Naive thymus-derived CD4-positive, alpha-beta T cell (primary cell): ENCODE data around the gene COIL. TPM values are rescaled to one million over a fixed set of nuclear protein-coding genes. Genes with fewer than 3 reads are reported as not detected.
"Not testable (repeated sequence)": the region's sequence is repeated elsewhere in the genome, so short reads cannot be mapped to it uniquely, and the experiment has no call there.

ENCODE experiments used
- ATAC-seq: fragments of 150-1000 bp; cut with Tn5 transposase; 2 replicates; pipeline ENCODE4 v1.10.0; 2021; ENCODE audit warnings: mild to moderate bottlenecking, moderate library complexity
- CTCF ChIA-PET: fragments of 350-600 bp; sonication (Branson Sonifier 250); formaldehyde crosslinking; loops from one replicate; lab custom pipeline; 2021; ENCODE audit warnings: antibody characterized with exemption; lab: Charles Lee
- POLR2A ChIA-PET: fragments of 350-600 bp; sonication (Branson Sonifier 250); formaldehyde crosslinking; loops from one replicate; lab custom pipeline; 2021; ENCODE audit warnings: antibody characterized with exemption, inconsistent platforms; lab: Charles Lee
- DNase-seq, 9 donors: peaks; one replicate each; pipeline versions ENCODE4 v3.0.0 to v3.0.0-alpha.2; 2020 to 2022; ENCODE audit warnings: mixed read lengths in 1 of 9
- H3K27ac ChIP-seq: one replicate; pipeline ENCODE4 v1.7.0; 2013; ENCODE audit warnings: mild to moderate bottlenecking, low read depth, low read length, moderate library complexity
- H3K27me3 ChIP-seq, 2 donors: one replicate each; pipeline ENCODE4 v1.7.0; 2013; ENCODE audit warnings: low read length in 2 of 2, mild to moderate bottlenecking in 2 of 2, moderate library complexity in 2 of 2; ENCODE audit not compliant: control insufficient read depth in 2 of 2, insufficient read depth in 2 of 2
- H3K36me3 ChIP-seq, 3 experiments: 1 replicate in 2 of 3; 2 replicates in 1 of 3; pipeline ENCODE4 v1.7.0; 2013; ENCODE audit warnings: low read length in 3 of 3, mild to moderate bottlenecking in 3 of 3, moderate library complexity in 1 of 3; ENCODE audit not compliant: insufficient read depth in 3 of 3, control insufficient read depth in 2 of 3
- H3K4me1 ChIP-seq, 2 donors: one replicate each; pipeline ENCODE4 v1.7.0; 2013; ENCODE audit warnings: low read length in 2 of 2, mild to moderate bottlenecking in 2 of 2, moderate library complexity in 1 of 2; ENCODE audit not compliant: control insufficient read depth in 2 of 2, insufficient read depth in 2 of 2
- H3K4me3 ChIP-seq: 2 replicates; pipeline ENCODE4 v1.7.0; 2013; ENCODE audit warnings: mild to moderate bottlenecking, low read length
- H3K9me3 ChIP-seq, 3 experiments: 1 replicate in 2 of 3; 2 replicates in 1 of 3; pipeline ENCODE4 v1.7.0; 2013; ENCODE audit warnings: low read length in 3 of 3; ENCODE audit not compliant: control insufficient read depth in 2 of 3
- H3K27ac Mint-ChIP-seq, 9 donors: one replicate each; pipeline ENCODE4 v1.8.0; 2020 to 2022; ENCODE audit warnings: mixed read lengths in 9 of 9, mild to moderate bottlenecking in 8 of 9, moderate library complexity in 5 of 9, inconsistent platforms in 2 of 9
- H3K27me3 Mint-ChIP-seq, 5 donors: one replicate each; pipeline ENCODE4 v1.8.0; 2021 to 2022; ENCODE audit warnings: mixed read lengths in 5 of 5, mild to moderate bottlenecking in 1 of 5
- H3K36me3 Mint-ChIP-seq, 5 donors: one replicate each; pipeline ENCODE4 v1.8.0; 2020 to 2022; ENCODE audit warnings: mixed read lengths in 5 of 5, mild to moderate bottlenecking in 3 of 5, inconsistent platforms in 1 of 5
- H3K4me1 Mint-ChIP-seq, 7 donors: one replicate each; pipeline ENCODE4 v1.8.0; 2020 to 2022; ENCODE audit warnings: mixed read lengths in 7 of 7, mild to moderate bottlenecking in 3 of 7, inconsistent platforms in 1 of 7
- H3K4me3 Mint-ChIP-seq, 10 donors: one replicate each; pipeline ENCODE4 v1.8.0; 2020 to 2022; ENCODE audit warnings: mild to moderate bottlenecking in 10 of 10, mixed read lengths in 10 of 10, moderate library complexity in 6 of 10, inconsistent platforms in 2 of 10
- H3K9me3 Mint-ChIP-seq, 11 donors: one replicate each; pipeline ENCODE4 v1.8.0; 2020 to 2022; ENCODE audit warnings: mixed read lengths in 11 of 11, mild to moderate bottlenecking in 4 of 11, inconsistent platforms in 1 of 11, moderate library complexity in 1 of 11
- intact Hi-C, 2 donors: fragments of 100-400 bp; cut with micrococcal nuclease; formaldehyde crosslinking; loops; one replicate each; pipeline ENCODE4 v1.15.1; 2023
- polyA plus RNA-seq, 2 donors: library from polyadenylated mRNA; unstranded; fragments of 300-500 nt; fragmentation: Illumina TruSeq; gene quantifications; one replicate each; pipeline ENCODE4 v1.2.3, GENCODE V29; 2021
- total RNA-seq, 6 experiments: library from RNA in 5 of 6; stranded (reverse) in 5 of 6; gene quantifications; 1 replicate in 5 of 6; 2 replicates in 1 of 6; pipeline ENCODE4 v1.2.3 and lab custom pipeline; 2021 to 2026

Gene COIL
- total and polyA plus RNA-seq, 7 experiments from 2014 or later = 13.0 to 22.7 (median 18.6) TPM

DNA sequence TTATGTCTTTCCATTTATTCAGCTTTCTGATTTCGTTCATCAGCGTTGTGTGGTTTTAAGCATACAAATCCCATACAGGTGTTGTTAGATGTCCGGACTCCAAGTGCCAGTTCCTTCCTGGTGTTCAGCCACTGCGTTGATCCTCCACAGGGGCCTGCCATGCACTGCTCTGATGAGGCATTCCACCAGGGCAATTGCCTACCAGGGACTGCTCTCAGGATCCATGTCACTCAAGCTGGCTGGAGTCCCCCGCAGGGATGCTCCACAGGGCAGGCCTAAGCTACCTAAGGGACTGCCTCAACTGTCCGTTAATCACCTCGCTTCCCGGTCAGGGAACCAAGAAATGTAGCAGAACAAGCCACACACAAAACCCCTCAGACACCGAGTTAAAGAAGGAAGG is 4.4 kb upstream of the COIL start:
- H3K27ac Mint-ChIP-seq, H3K4me3 Mint-ChIP-seq, H3K36me3 ChIP-seq, H3K27ac ChIP-seq, ATAC-seq, DNase-seq, H3K27me3 ChIP-seq, H3K36me3 Mint-ChIP-seq, H3K9me3 ChIP-seq, intact Hi-C loops, POLR2A ChIA-PET, H3K9me3 Mint-ChIP-seq, CTCF ChIA-PET, H3K4me3 ChIP-seq, H3K4me1 ChIP-seq: not testable (repeated sequence)
- H3K4me1 Mint-ChIP-seq = peaks cover 0 to 11% (median 5%) of the 10 kb centered on the region in 7 donors
- H3K27me3 Mint-ChIP-seq = peaks cover 0 to 14% (median 0%) of the 10 kb centered on the region in 5 donors

DNA sequence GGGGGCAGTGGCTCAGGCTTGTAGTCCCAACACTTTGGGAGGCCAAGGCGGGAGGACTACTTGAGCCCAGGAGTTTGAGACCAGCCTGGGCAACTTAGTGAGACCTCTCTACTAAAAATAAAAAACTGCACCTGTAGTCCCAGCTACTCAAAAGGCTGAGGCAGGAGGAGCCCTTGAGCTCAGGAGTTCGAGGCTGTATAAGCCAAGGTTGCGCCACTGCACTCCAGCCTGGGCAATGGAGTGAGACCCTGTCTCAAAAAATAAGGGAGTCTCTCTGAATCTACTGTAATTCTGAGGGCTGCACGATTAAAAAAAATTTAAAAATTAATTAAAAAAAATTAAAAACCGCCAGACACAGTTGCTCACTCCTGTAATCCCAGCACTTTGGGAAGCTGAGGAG is 3.9 kb downstream of the COIL start:
- Mint-ChIP-seq H3K9me3 (peaks cover 0 to 2% (median 0%) of the 10 kb centered on the region in 11 donors), H3K4me3 (no peak overlapping the region), H3K27me3 (peaks cover 0 to 2% (median 0%) of the 10 kb centered on the region in 5 donors), H3K27ac (no peak overlapping the region), H3K4me1 (peaks cover 14 to 49% (median 32%) of the 10 kb centered on the region in 7 donors), H3K36me3 (peaks cover 0 to 5% (median 4%) of the 10 kb centered on the region in 5 donors)
- Histone ChIP-seq H3K27me3 (no peaks in the 10 kb centered on the region), H3K4me3 (no peak overlapping the region), H3K27ac (no peak overlapping the region), H3K9me3 (no peaks in the 10 kb centered on the region), H3K4me1 (peaks cover 6 to 11% of the 10 kb centered on the region in 2 donors), H3K36me3 (peaks cover 0 to 9% (median 0%) of the 10 kb centered on the region in 3 experiments)
- DNase-seq = no peak
- ChIA-PET CTCF (no interaction called here), POLR2A (no interaction called here)
- intact Hi-C loops = no loop called here
- no peak for ATAC-seq

DNA sequence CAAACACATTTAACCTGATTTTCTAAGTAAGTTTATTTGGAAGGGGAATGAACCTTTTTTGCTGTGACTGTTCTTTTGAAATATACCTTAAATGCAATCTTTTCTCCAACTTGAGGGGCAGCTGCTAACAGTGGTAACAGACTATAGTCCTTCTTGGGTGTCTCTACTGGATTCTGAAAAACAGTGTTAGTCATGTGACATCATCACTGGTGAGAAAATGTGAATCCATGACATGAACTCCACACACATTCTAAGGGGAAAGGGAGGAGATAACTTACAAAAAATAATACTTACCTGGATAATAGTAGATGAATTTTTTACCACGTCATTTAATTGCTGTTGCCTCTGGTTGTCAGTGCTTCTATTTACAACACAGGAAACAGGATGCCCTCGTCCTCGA is 11.3 kb downstream of the COIL start:
- intact Hi-C loops = no loop called here
- H3K9me3 Mint-ChIP-seq = no peaks in the 10 kb centered on the region
- peak overlapping the region in 1 of 10 donors; percentile 8 for H3K4me3 Mint-ChIP-seq
- H3K4me1 Mint-ChIP-seq = peaks cover 4 to 18% (median 8%) of the 10 kb centered on the region in 7 donors
- no peaks in the 10 kb centered on the region for H3K27me3 Mint-ChIP-seq
- ATAC-seq (no peak), DNase-seq (no peak)
- ChIA-PET CTCF (no interaction called here), POLR2A (no interaction called here)
- Histone ChIP-seq H3K36me3 (peaks cover 0 to 42% (median 12%) of the 10 kb centered on the region in 3 experiments), H3K27ac (no peak overlapping the region), H3K4me3 (no peak overlapping the region), H3K27me3 (no peaks in the 10 kb centered on the region), H3K4me1 (no peaks in the 10 kb centered on the region), H3K9me3 (no peaks in the 10 kb centered on the region)
- peaks cover 5 to 31% (median 19%) of the 10 kb centered on the region in 5 donors for H3K36me3 Mint-ChIP-seq
- peak overlapping the region in 5 of 9 donors; percentile 46 to 79 (median 63) for H3K27ac Mint-ChIP-seq

DNA sequence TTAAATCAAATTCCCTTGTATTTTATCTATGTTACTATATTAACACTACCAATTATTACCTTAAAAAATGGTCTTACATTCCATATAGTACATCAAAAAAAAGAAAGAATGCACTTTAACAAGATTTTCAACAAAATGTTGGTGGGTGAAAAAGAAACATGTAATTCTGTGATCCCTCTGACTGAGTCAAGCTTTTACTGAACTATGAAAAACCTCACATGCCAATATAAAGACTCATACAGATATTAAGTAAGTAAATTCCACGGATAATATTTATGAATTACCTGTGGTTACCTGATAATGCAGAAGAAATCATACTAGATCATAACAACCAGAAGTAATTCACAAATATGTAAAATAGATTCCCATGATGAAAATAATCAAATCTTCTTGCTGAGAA is 12.4 kb downstream of the COIL start:
- Mint-ChIP-seq H3K27ac (no peak overlapping the region), H3K4me3 (no peak overlapping the region), H3K4me1 (peaks cover 2 to 17% (median 6%) of the 10 kb centered on the region in 7 donors), H3K27me3 (no peaks in the 10 kb centered on the region), H3K36me3 (peaks cover 5 to 38% (median 18%) of the 10 kb centered on the region in 5 donors), H3K9me3 (no peaks in the 10 kb centered on the region)
- H3K36me3 ChIP-seq = peaks cover 0 to 50% (median 12%) of the 10 kb centered on the region in 3 experiments
- ATAC-seq (no peak), DNase-seq (no peak)
- CTCF ChIA-PET = interaction anchor here (0.8 kb wide), 1 partner anchor 55 kb away, joined by 4 read pairs; no protein-coding TSS in a partner anchor
- H3K9me3 ChIP-seq = no peaks in the 10 kb centered on the region
- H3K4me3 ChIP-seq = no peak overlapping the region
- H3K27ac ChIP-seq = no peak overlapping the region
- H3K4me1 ChIP-seq = no peaks in the 10 kb centered on the region
- intact Hi-C loops = no loop called here
- no peaks in the 10 kb centered on the region for H3K27me3 ChIP-seq
- POLR2A ChIA-PET = no interaction called here

DNA sequence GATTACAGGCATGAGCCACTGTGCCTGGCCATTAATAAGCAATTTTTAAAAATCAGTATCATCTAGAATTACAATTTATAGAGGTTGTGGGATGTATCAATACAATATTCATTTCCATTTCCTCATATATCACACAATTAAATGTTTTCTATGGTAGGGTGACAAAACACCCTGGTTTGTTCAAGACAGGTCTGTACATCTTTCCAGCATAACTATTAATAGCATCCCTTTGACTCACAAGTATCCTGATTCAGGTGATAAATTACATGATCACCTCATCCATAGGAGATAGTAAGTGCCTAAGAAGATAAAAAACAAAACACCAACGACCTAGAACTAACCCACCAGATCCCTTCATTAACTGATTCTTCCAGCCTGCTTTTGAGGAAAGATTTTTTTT is 13.1 kb downstream of the COIL start:
- H3K27ac Mint-ChIP-seq = no peak overlapping the region
- no peaks in the 10 kb centered on the region for H3K9me3 ChIP-seq

DNA sequence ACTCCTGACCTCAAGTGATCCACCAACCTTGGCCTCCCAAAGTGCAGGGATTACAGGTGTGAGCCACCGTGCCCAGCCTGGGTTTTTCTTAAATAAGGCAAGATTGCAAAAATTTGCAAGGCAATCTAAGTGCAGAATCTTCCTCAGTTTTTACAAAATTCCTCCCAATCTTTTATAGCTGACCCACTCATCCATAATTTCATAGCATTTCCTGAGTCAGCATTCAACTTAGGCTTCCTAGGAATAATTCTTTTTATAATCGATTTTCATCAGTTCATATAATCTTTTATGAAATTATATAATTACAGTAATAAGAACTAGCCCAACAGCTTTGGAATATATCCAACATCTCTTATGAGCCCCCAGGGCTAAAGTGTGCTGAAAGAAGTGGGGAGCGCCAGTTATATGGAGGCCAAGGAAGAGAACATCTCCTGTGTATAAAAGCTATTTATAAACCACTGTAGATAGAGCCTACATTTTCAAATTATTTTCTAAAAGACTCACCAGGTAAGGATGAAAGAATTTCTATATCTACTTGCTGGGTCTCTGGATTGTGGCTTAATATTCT is 14.8 kb downstream of the COIL start:
- Histone ChIP-seq H3K9me3 (no peaks in the 10 kb centered on the region), H3K36me3 (peaks cover 0 to 69% (median 12%) of the 10 kb centered on the region in 3 experiments), H3K27ac (no peak overlapping the region), H3K4me1 (no peaks in the 10 kb centered on the region), H3K4me3 (no peak overlapping the region), H3K27me3 (no peaks in the 10 kb centered on the region)
- DNase-seq (no peak), ATAC-seq (no peak)
- Mint-ChIP-seq H3K4me3 (no peak overlapping the region), H3K27me3 (no peaks in the 10 kb centered on the region), H3K36me3 (peaks cover 5 to 55% (median 27%) of the 10 kb centered on the region in 5 donors), H3K4me1 (peaks cover 0 to 15% (median 5%) of the 10 kb centered on the region in 7 donors), H3K9me3 (no peaks in the 10 kb centered on the region), H3K27ac (peak overlapping the region in 2 of 9 donors; percentile 21 to 62)
- ChIA-PET POLR2A (interaction anchor here (1.5 kb wide), 1 partner anchor 32 kb away, joined by 3 read pairs; the partner anchor contains the start of gene TRIM25), CTCF (interaction anchor here (0.6 kb wide), 1 partner anchor 1176 kb away, joined by 3 read pairs; no protein-coding TSS in a partner anchor)
- intact Hi-C loops = no loop called here

More for the DNA sequence above, 13.1 kb downstream of the COIL start:
- Histone ChIP-seq H3K4me3 (no peak overlapping the region), H3K36me3 (peaks cover 0 to 57% (median 12%) of the 10 kb centered on the region in 3 experiments), H3K27ac (no peak overlapping the region), H3K4me1 (no peaks in the 10 kb centered on the region), H3K27me3 (no peaks in the 10 kb centered on the region)
- H3K36me3 Mint-ChIP-seq = peaks cover 5 to 44% (median 15%) of the 10 kb centered on the region in 5 donors
- intact Hi-C loops = no loop called here
- no peak for DNase-seq
- H3K4me1 Mint-ChIP-seq = peaks cover 0 to 15% (median 6%) of the 10 kb centered on the region in 7 donors
- H3K4me3 Mint-ChIP-seq = no peak overlapping the region
- CTCF ChIA-PET = interaction anchor here (0.8 kb wide), 1 partner anchor 54 kb away, joined by 4 read pairs; no protein-coding TSS in a partner anchor
- no peaks in the 10 kb centered on the region for H3K27me3 Mint-ChIP-seq
- ATAC-seq = no peak
- no peaks in the 10 kb centered on the region for H3K9me3 Mint-ChIP-seq
- POLR2A ChIA-PET = interaction anchor here (0.7 kb wide), 1 partner anchor 30 kb away, joined by 3 read pairs; no protein-coding TSS in a partner anchor
